MCF 10A (cell line): ENCODE measurements around the gene REN. TPM values are rescaled to one million over a fixed set of nuclear protein-coding genes. Genes with fewer than 3 reads are reported as not detected.

Source experiments
- BruUV-seq: library from RNA; stranded (reverse); fragments of 400-500 nt; replicated peaks from 2 replicates; lab custom pipeline; 2021; lab: Mats Ljungman, UMichigan
- CTCF ChIA-PET: fragments of 300-600 bp; sonication (Branson Sonifier 250); formaldehyde crosslinking; extraction: SDS; loops from one replicate; lab custom pipeline; 2021; ENCODE audit warnings: antibody characterized with exemption, inconsistent platforms; lab: Yijun Ruan, JAX
- POLR2A ChIA-PET: fragments of 300-600, 350-650 bp; sonication (Branson Sonifier 250); formaldehyde crosslinking; extraction: SDS; loops from one replicate; lab custom pipeline; 2020; ENCODE audit warnings: antibody characterized with exemption, inconsistent platforms; lab: Yijun Ruan, JAX
- DNase-seq: peaks from one replicate; pipeline ENCODE4 v3.0.0-alpha.2; 2018; ENCODE audit not compliant: unreplicated experiment
- H3K27ac Mint-ChIP-seq: one replicate; pipeline ENCODE4 v1.8.0; 2022; ENCODE audit warnings: mild to moderate bottlenecking, low read depth, mixed read lengths; ENCODE audit not compliant: unreplicated experiment
- H3K27me3 Mint-ChIP-seq: one replicate; pipeline ENCODE4 v1.8.0; 2022; ENCODE audit warnings: mixed read lengths; ENCODE audit not compliant: insufficient read depth, unreplicated experiment
- H3K36me3 Mint-ChIP-seq: one replicate; pipeline ENCODE4 v1.8.0; 2022; ENCODE audit warnings: mild to moderate bottlenecking, moderate library complexity, mixed read lengths; ENCODE audit not compliant: insufficient read depth, unreplicated experiment
- H3K4me1 Mint-ChIP-seq: one replicate; pipeline ENCODE4 v1.8.0; 2022; ENCODE audit warnings: mixed read lengths; ENCODE audit not compliant: insufficient read depth, unreplicated experiment
- H3K4me3 Mint-ChIP-seq: one replicate; pipeline ENCODE4 v1.8.0; 2022; ENCODE audit warnings: mild to moderate bottlenecking, moderate library complexity, mixed read lengths; ENCODE audit not compliant: unreplicated experiment
- H3K9me3 Mint-ChIP-seq: one replicate; pipeline ENCODE4 v1.8.0; 2022; ENCODE audit warnings: mixed read lengths; ENCODE audit not compliant: unreplicated experiment
- CTCF ChIP-seq: fragments of 200-600 bp; IDR thresholded peaks from one replicate; pipeline ENCODE4 v1.8.0; 2022; ENCODE audit warnings: antibody characterized with exemption, mild to moderate bottlenecking; ENCODE audit not compliant: unreplicated experiment
- intact Hi-C: fragments of 100-400 bp; cut with micrococcal nuclease; formaldehyde crosslinking; loops from 2 replicates; pipeline ENCODE4 v1.14.1; 2022
- total RNA-seq: library from RNA; stranded (reverse); gene quantifications from 2 replicates; pipeline ENCODE4 v1.2.3, GENCODE V29; 2022

REN gene
- total RNA-seq, 1 experiment from 2014 or later: not detected

- no peak for DNase-seq
- peaks cover 12% of the 10 kb centered on the region for H3K27me3 Mint-ChIP-seq
- no peaks in the 10 kb centered on the region for H3K36me3 Mint-ChIP-seq
- BruUV-seq: no TSS peak
- intact Hi-C loops: no loop called here
- ChIA-PET CTCF (interaction anchor here (0.7 to 3.5 kb wide), 9 partner anchors 13 to 350 kb away, joined by 3 to 45 read pairs (median 4); no protein-coding TSS in a partner anchor), POLR2A (interaction anchor here (0.8 to 1.5 kb wide), 2 partner anchors 10 to 187 kb away, joined by 4 to 5 read pairs; no protein-coding TSS in a partner anchor)
- no peak overlapping the region for H3K4me3 Mint-ChIP-seq
- no peak for TF ChIP-seq CTCF
- H3K27ac Mint-ChIP-seq: no peak overlapping the region
- H3K9me3 Mint-ChIP-seq: no peaks in the 10 kb centered on the region
- peaks cover 6% of the 10 kb centered on the region for H3K4me1 Mint-ChIP-seq
Measured at GRCh38 chr1:204211046-204211445, 44.9 kb upstream of the REN start.

- Mint-ChIP-seq H3K36me3 (no peaks in the 10 kb centered on the region), H3K4me3 (no peak overlapping the region), H3K4me1 (no peaks in the 10 kb centered on the region), H3K9me3 (no peaks in the 10 kb centered on the region), H3K27me3 (peaks cover 38% of the 10 kb centered on the region), H3K27ac (no peak overlapping the region)
- no TSS peak for BruUV-seq
- intact Hi-C loops: loop anchor here (1.0 kb wide), 2 partner anchors 45 to 346 kb away; partner anchors contain the start of gene SNRPE
- CTCF ChIA-PET: interaction anchor here (0.5 to 11.3 kb wide), 102 partner anchors 9 to 1136 kb away, joined by 3 to 505 read pairs (median 4); partner anchors contain the start of genes ETNK2, REN and SNRPE
- DNase-seq: peak; percentile 76
- TF ChIP-seq CTCF: peak; percentile 99
- POLR2A ChIA-PET: interaction anchor here (0.6 to 2.1 kb wide), 12 partner anchors 7 to 352 kb away, joined by 3 to 7 read pairs (median 4); no protein-coding TSS in a partner anchor
Measured at GRCh38 chr1:204207136-204207616, 41.0 kb upstream of the REN start.

GRCh38 chr1:204206121-204206520 is 40.0 kb upstream of the REN start:
- DNase-seq: no peak
- H3K27ac Mint-ChIP-seq: no peak overlapping the region
- no peaks in the 10 kb centered on the region for H3K9me3 Mint-ChIP-seq
- ChIA-PET POLR2A (interaction anchor here (0.7 to 2.1 kb wide), 12 partner anchors 8 to 344 kb away, joined by 3 to 7 read pairs (median 3); partner anchors contain the start of gene REN), CTCF (interaction anchor here (0.6 to 11.3 kb wide), 57 partner anchors 8 to 990 kb away, joined by 3 to 505 read pairs (median 6); partner anchors contain the start of genes GOLT1A, REN and SNRPE)
- H3K36me3 Mint-ChIP-seq: no peaks in the 10 kb centered on the region
- no TSS peak for BruUV-seq
- no peak for TF ChIP-seq CTCF
- peaks cover 38% of the 10 kb centered on the region for H3K27me3 Mint-ChIP-seq
- no peaks in the 10 kb centered on the region for H3K4me1 Mint-ChIP-seq
- intact Hi-C loops: no loop called here
- no peak overlapping the region for H3K4me3 Mint-ChIP-seq

- H3K36me3 Mint-ChIP-seq: no peaks in the 10 kb centered on the region
Measured at GRCh38 chr1:204205486-204205885, 39.3 kb upstream of the REN start.

More at GRCh38 chr1:204205486-204205885, 39.3 kb upstream of the REN start:
- ChIA-PET POLR2A (interaction anchor here (0.7 to 2.1 kb wide), 10 partner anchors 9 to 344 kb away, joined by 3 to 7 read pairs (median 3); partner anchors contain the start of gene REN), CTCF (interaction anchor here (0.6 to 11.3 kb wide), 40 partner anchors 8 to 698 kb away, joined by 3 to 505 read pairs (median 8); partner anchors contain the start of genes GOLT1A, PIK3C2B, REN and SNRPE)
- peaks cover 38% of the 10 kb centered on the region for H3K27me3 Mint-ChIP-seq
- no peak overlapping the region for H3K4me3 Mint-ChIP-seq
- no peaks in the 10 kb centered on the region for H3K9me3 Mint-ChIP-seq
- DNase-seq: no peak
- BruUV-seq: no TSS peak
- H3K4me1 Mint-ChIP-seq: no peaks in the 10 kb centered on the region
- H3K27ac Mint-ChIP-seq: no peak overlapping the region
- TF ChIP-seq CTCF: no peak
- intact Hi-C loops: no loop called here
